ENCODE results near the gene GTF2IRD1. TPM values are rescaled to one million over a fixed set of nuclear protein-coding genes. Genes with fewer than 3 reads are reported as not detected.

Gene GTF2IRD1
- total and polyA plus RNA-seq, 2 experiments from 2014 or later = 28.7 to 37.1 TPM

DNA sequence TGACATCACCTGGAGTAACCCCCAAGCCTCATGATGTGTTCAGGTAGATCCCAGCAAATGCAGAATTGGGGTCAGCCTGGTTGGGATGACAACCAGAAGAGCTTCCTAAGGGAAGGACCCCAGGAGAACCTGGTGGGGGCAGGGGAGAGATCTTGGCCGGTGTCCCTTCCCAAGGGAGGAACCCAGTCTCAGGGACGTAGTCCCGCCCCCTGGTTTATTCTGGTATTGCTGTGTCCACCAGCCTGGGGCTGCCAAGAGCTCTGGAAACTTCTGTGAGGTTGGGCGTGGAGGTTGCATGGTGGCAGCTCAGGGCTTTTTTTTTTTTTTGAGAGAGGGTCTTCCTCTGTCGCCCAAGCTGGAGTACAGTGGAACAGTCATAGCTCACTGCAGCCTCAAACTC, 19.4 kb downstream of the GTF2IRD1 start:
- H3K9me3 Mint-ChIP-seq = no peaks in the 10 kb centered on the region
- no peak overlapping the region for H3K4me3 Mint-ChIP-seq
- peaks cover 15% of the 10 kb centered on the region for H4K20me1 ChIP-seq (replicated peaks; ENCODE audit: insufficient read depth)
- no peaks in the 10 kb centered on the region for H3F3A ChIP-seq (replicated peaks; ENCODE audit: low read depth)
- peaks cover 60% of the 10 kb centered on the region for H3K79me2 ChIP-seq (replicated peaks; ENCODE audit: insufficient read depth)
- no peak overlapping the region for H2AFZ ChIP-seq
- H3K4me1 ChIP-seq (ENCODE audit: insufficient read depth) = no peaks in the 10 kb centered on the region
- no peak overlapping the region for H3K27ac Mint-ChIP-seq
- H3K36me3 ChIP-seq (ENCODE audit: insufficient read depth) = no peaks in the 10 kb centered on the region
- peaks cover 6% of the 10 kb centered on the region; the same call in 1 of the 3 replicates for H3K4me1 Mint-ChIP-seq
- no peak overlapping the region for H3K4me3 ChIP-seq
- peak; percentile 35 for ATAC-seq
- DNase-seq (ENCODE audit: low spot score) = no peak
- no peaks in the 10 kb centered on the region for H3K9me2 ChIP-seq (ENCODE audit: insufficient read depth)
- no peak overlapping the region for H3K4me2 ChIP-seq
- no peaks in the 10 kb centered on the region for H3K36me3 Mint-ChIP-seq (ENCODE audit: low read depth)
- H3K27ac ChIP-seq (ENCODE audit: low read depth) = no peak overlapping the region
- H3K27me3 Mint-ChIP-seq (ENCODE audit: insufficient read depth, low read depth, poor library complexity) = peaks cover 2% of the 10 kb centered on the region
- no peaks in the 10 kb centered on the region for H3K27me3 ChIP-seq (ENCODE audit: insufficient read depth)
- no peak for TF ChIP-seq EZH2phosphoT487 (IDR thresholded peaks at IDR 0.05; ENCODE audit: unreplicated experiment)
- no peak for TF ChIP-seq CREB1 (CRISPR knock-in tag; IDR thresholded peaks at IDR 0.05; ENCODE audit: low read depth)
- TF ChIP-seq, protein P1, sequence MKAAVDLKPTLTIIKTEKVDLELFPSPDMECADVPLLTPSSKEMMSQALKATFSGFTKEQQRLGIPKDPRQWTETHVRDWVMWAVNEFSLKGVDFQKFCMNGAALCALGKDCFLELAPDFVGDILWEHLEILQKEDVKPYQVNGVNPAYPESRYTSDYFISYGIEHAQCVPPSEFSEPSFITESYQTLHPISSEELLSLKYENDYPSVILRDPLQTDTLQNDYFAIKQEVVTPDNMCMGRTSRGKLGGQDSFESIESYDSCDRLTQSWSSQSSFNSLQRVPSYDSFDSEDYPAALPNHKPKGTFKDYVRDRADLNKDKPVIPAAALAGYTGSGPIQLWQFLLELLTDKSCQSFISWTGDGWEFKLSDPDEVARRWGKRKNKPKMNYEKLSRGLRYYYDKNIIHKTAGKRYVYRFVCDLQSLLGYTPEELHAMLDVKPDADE (IDR thresholded peaks at IDR 0.05) = no peak
- TF ChIP-seq ZNF114 (CRISPR knock-in tag; IDR thresholded peaks at IDR 0.05) = no peak
- no peak for TF ChIP-seq JUNB (IDR thresholded peaks at IDR 0.05; ENCODE audit: unreplicated experiment)
- no peak for TF ChIP-seq NANOG (IDR thresholded peaks at IDR 0.05; ENCODE audit: borderline replicate concordance)
- TF ChIP-seq, protein P2, sequence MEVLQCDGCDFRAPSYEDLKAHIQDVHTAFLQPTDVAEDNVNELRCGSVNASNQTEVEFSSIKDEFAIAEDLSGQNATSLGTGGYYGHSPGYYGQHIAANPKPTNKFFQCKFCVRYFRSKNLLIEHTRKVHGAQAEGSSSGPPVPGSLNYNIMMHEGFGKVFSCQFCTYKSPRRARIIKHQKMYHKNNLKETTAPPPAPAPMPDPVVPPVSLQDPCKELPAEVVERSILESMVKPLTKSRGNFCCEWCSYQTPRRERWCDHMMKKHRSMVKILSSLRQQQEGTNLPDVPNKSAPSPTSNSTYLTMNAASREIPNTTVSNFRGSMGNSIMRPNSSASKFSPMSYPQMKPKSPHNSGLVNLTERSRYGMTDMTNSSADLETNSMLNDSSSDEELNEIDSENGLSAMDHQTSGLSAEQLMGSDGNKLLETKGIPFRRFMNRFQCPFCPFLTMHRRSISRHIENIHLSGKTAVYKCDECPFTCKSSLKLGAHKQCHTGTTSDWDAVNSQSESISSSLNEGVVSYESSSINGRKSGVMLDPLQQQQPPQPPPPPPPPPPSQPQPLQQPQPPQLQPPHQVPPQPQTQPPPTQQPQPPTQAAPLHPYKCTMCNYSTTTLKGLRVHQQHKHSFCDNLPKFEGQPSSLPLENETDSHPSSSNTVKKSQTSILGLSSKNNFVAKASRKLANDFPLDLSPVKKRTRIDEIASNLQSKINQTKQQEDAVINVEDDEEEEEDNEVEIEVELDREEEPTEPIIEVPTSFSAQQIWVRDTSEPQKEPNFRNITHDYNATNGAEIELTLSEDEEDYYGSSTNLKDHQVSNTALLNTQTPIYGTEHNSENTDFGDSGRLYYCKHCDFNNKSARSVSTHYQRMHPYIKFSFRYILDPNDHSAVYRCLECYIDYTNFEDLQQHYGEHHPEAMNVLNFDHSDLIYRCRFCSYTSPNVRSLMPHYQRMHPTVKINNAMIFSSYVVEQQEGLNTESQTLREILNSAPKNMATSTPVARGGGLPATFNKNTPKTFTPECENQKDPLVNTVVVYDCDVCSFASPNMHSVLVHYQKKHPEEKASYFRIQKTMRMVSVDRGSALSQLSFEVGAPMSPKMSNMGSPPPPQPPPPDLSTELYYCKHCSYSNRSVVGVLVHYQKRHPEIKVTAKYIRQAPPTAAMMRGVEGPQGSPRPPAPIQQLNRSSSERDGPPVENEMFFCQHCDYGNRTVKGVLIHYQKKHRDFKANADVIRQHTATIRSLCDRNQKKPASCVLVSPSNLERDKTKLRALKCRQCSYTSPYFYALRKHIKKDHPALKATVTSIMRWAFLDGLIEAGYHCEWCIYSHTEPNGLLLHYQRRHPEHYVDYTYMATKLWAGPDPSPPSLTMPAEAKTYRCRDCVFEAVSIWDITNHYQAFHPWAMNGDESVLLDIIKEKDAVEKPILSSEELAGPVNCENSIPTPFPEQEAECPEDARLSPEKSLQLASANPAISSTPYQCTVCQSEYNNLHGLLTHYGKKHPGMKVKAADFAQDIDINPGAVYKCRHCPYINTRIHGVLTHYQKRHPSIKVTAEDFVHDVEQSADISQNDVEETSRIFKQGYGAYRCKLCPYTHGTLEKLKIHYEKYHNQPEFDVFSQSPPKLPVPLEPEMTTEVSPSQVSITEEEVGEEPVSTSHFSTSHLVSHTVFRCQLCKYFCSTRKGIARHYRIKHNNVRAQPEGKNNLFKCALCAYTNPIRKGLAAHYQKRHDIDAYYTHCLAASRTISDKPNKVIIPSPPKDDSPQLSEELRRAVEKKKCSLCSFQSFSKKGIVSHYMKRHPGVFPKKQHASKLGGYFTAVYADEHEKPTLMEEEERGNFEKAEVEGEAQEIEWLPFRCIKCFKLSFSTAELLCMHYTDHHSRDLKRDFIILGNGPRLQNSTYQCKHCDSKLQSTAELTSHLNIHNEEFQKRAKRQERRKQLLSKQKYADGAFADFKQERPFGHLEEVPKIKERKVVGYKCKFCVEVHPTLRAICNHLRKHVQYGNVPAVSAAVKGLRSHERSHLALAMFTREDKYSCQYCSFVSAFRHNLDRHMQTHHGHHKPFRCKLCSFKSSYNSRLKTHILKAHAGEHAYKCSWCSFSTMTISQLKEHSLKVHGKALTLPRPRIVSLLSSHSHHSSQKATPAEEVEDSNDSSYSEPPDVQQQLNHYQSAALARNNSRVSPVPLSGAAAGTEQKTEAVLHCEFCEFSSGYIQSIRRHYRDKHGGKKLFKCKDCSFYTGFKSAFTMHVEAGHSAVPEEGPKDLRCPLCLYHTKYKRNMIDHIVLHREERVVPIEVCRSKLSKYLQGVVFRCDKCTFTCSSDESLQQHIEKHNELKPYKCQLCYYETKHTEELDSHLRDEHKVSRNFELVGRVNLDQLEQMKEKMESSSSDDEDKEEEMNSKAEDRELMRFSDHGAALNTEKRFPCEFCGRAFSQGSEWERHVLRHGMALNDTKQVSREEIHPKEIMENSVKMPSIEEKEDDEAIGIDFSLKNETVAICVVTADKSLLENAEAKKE (CRISPR knock-in tag; IDR thresholded peaks at IDR 0.05) = no peak
- TF ChIP-seq EZH2 (IDR thresholded peaks at IDR 0.05; ENCODE audit: low read depth, unreplicated experiment) = no peak
- no peak for TF ChIP-seq POLR2AphosphoS5 (IDR thresholded peaks at IDR 0.05; ENCODE audit: low read depth)
- TF ChIP-seq ZNF331 (CRISPR knock-in tag; IDR thresholded peaks at IDR 0.05; ENCODE audit: low read depth) = no peak
- TF ChIP-seq, protein P3, sequence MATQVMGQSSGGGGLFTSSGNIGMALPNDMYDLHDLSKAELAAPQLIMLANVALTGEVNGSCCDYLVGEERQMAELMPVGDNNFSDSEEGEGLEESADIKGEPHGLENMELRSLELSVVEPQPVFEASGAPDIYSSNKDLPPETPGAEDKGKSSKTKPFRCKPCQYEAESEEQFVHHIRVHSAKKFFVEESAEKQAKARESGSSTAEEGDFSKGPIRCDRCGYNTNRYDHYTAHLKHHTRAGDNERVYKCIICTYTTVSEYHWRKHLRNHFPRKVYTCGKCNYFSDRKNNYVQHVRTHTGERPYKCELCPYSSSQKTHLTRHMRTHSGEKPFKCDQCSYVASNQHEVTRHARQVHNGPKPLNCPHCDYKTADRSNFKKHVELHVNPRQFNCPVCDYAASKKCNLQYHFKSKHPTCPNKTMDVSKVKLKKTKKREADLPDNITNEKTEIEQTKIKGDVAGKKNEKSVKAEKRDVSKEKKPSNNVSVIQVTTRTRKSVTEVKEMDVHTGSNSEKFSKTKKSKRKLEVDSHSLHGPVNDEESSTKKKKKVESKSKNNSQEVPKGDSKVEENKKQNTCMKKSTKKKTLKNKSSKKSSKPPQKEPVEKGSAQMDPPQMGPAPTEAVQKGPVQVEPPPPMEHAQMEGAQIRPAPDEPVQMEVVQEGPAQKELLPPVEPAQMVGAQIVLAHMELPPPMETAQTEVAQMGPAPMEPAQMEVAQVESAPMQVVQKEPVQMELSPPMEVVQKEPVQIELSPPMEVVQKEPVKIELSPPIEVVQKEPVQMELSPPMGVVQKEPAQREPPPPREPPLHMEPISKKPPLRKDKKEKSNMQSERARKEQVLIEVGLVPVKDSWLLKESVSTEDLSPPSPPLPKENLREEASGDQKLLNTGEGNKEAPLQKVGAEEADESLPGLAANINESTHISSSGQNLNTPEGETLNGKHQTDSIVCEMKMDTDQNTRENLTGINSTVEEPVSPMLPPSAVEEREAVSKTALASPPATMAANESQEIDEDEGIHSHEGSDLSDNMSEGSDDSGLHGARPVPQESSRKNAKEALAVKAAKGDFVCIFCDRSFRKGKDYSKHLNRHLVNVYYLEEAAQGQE (IDR thresholded peaks at IDR 0.05; ENCODE audit: unreplicated experiment) = no peak
- TF ChIP-seq, protein P4, sequence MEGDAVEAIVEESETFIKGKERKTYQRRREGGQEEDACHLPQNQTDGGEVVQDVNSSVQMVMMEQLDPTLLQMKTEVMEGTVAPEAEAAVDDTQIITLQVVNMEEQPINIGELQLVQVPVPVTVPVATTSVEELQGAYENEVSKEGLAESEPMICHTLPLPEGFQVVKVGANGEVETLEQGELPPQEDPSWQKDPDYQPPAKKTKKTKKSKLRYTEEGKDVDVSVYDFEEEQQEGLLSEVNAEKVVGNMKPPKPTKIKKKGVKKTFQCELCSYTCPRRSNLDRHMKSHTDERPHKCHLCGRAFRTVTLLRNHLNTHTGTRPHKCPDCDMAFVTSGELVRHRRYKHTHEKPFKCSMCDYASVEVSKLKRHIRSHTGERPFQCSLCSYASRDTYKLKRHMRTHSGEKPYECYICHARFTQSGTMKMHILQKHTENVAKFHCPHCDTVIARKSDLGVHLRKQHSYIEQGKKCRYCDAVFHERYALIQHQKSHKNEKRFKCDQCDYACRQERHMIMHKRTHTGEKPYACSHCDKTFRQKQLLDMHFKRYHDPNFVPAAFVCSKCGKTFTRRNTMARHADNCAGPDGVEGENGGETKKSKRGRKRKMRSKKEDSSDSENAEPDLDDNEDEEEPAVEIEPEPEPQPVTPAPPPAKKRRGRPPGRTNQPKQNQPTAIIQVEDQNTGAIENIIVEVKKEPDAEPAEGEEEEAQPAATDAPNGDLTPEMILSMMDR (conservative IDR thresholded peaks at IDR 0.05; ENCODE audit: low read depth in 2 of 2) = no peak
- no peak for TF ChIP-seq STAT1 (IDR thresholded peaks at IDR 0.05; ENCODE audit: unreplicated experiment)
